ENCODE data around the gene TSPAN4.

DNA sequence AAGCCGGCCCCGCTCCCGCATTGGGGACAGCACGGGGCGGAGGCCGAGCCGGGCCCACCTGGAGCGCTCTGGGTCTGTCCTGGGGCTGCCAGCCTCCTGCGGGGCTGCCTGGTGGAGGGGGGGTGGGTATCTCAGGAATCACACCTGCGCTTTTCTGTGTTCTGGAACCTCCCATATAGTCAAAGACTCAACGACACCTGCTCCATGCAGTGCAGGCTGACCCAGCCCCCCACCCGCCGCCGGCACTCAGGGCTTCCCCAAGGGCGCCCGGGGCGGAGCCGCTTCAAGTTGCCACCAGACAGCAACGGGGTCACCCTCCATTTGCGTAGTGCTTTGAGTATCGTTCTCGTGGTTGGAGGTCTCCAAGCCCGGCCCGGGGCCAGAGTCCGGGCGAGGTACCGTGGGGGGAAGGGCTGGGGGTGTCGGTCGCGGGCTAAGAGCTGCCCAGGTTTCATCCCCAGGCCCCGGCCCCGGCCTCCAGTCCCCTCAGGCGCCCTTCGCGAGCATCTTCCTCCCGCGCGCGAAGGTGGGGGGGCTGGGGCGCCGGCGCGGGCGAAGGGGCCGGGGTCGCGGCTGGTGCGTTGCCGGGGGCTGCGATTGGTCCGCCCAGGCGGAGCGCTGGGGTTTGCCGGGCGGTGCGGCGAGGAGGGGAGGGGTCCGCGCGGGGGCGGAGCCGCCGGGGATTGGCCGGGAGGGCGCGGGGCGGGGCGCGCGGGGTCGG lies 6.6 kb downstream of the TSPAN4 start:
- TF ChIP-seq, protein P1, sequence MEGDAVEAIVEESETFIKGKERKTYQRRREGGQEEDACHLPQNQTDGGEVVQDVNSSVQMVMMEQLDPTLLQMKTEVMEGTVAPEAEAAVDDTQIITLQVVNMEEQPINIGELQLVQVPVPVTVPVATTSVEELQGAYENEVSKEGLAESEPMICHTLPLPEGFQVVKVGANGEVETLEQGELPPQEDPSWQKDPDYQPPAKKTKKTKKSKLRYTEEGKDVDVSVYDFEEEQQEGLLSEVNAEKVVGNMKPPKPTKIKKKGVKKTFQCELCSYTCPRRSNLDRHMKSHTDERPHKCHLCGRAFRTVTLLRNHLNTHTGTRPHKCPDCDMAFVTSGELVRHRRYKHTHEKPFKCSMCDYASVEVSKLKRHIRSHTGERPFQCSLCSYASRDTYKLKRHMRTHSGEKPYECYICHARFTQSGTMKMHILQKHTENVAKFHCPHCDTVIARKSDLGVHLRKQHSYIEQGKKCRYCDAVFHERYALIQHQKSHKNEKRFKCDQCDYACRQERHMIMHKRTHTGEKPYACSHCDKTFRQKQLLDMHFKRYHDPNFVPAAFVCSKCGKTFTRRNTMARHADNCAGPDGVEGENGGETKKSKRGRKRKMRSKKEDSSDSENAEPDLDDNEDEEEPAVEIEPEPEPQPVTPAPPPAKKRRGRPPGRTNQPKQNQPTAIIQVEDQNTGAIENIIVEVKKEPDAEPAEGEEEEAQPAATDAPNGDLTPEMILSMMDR (IDR thresholded peaks at IDR 0.05 in 8 of 11, conservative IDR thresholded peaks at IDR 0.05 in 3 of 11), result no peak
- no peak for TF ChIP-seq POLR2A (IDR thresholded peaks at IDR 0.05)

Data from spleen (tissue), 7 donors.